Activated naive CD4-positive, alpha-beta T cell treated with anti-CD3 and anti-CD28 coated beads, Interleukin-2, amount 50 U/mL, for 16 hours (primary cell): Measurements from ENCODE around the gene TPRA1.
"Not testable (repeated sequence)": the region's sequence is repeated elsewhere in the genome, so short reads cannot be mapped to it uniquely, and the experiment has no call there.

Experiments used
- DNase-seq: peaks from one replicate; pipeline ENCODE4 v3.0.0-alpha.2; 2020

Gene TPRA1

DNA sequence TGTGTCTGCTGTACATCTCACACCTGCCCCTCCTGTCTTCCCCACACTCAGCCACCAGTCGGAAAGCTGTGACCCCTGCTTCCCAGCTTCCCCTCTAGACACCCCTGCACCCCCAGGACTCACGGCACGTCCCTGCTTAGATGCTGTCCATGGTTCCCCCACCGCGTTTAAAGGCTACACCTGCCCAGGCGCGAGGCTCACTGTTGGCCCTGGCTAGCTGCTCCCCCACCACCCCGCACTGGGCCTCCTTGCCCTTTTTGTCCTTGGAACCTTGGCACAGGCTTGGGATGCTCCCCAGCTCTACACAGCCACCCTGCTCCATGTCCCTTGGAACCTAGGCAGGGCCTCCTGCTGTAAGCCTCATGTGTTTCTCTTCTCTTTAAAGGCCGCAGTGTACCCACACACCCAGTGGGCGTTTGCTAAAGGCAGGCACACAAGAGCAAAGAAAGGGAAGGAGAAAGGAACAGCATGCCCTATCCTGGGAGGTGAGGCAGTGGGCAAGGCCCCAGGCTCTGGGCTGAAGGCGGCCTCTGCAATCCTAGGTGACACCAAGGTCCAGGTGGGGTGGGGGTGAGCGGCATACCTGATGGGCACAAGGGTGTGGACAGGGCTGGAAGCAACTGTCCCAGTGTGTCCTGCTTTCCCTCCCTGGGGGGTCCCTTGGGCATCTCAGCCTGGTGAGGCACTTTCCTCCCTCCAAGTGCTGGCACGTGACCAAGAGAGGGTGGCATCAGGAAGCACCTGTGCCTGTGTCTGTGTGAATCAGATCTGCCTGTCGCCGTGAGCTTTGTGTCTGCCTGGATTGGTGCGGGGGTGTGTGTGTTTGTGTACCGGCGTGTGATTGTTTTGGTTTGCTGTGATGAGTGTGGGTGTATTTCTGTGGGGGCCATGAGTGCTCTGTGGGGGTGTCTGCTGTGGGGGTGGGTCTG is 54.4 kb downstream of the TPRA1 start:
- no peak for DNase-seq

DNA sequence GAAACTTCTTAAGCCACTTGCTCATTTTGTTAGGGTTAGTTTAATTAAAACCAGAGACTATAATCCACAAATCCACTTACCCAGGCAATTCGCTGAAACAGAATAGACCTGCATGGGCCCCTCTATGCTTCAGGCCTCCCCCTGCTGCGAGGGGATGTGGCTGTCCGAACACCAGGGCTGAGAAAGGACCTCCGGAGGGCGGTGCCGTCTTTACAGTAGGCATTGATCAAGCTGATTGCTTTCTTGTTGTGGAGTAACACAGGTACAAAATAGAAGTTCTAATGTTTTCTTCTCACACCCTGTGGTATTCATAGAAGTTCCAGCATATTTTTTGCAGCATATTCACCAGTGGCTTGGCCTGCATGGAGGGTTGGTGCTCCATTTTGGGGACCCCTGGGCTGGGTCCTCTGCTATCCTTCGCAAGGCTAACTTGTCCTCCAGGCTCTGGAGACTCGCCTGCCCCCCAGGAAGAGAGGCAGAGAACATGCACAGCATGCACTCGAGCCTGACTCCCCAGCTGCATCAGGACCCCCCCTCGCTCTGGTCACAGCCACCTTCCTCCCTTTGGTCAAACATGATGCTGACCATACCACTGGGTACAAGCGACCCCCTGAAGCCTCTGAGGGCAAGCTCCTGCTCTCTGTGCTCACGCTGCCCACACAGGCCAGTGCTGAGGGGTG is 55.3 kb downstream of the TPRA1 start:
- DNase-seq: no peak

DNA sequence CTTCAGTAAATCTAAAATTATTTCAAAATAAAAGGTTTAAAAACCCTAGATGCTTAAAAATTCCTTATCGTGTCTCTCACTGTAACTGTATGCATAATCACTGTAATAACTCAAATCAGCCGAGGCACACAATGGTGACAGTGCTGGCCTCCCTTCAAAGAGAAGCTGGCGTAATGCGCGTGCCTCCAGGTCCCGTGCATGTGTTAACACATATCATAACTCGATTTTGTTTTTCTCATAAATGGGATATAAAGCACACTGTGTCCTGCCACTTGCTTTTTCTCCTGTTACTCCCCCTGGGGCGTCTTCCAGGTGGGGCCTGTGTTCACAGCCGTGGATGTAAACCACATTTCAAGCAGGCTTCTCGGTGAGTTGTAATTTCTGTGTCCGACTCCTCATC is 56.0 kb downstream of the TPRA1 start:
- no peak for DNase-seq

DNA sequence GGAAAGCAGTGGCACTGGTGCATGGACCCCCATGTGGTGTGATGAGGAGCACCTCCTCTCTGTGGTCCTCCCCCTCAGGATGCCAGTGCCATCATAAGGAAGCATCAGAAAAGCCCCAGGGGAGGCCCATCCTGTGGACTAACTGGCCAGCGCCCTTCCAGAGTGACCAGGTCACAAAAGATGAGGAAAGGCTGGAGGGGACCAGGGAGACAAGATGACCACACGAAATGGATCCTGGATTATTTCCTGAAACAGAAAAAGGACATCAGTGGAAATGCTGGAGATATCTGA is 56.4 kb downstream of the TPRA1 start:
- DNase-seq: no peak

DNA sequence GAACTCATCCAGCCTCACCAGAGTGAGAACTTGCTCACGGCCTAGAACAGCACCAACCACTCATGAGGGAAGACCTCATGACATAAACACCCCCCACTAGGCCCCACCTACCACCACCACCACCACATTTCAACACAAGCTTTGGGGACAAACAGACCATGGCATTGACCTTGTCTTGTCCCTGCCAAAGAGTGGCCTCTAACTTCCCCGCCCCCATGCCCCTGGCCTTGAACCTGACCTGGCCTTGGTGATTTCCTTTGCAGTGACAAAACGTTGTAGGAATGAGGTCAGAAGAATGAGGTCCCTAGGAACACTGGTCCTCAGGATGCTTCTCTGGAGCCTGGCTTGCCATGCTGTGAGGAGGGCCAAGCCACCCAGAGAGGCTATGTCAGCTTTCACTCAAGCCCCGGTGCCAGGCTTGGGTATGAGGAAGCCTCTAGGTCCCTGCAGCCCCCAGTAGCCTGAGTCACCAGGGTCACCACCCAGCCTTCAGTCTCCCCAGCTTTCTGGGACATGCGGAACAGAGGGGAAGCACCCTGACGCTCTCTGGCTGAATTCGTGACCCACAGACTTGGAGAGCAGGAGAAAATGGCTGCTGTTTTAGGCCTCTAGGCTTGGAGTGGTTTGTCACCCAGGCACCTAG is 57.9 kb downstream of the TPRA1 start:
- DNase-seq: no peak

DNA sequence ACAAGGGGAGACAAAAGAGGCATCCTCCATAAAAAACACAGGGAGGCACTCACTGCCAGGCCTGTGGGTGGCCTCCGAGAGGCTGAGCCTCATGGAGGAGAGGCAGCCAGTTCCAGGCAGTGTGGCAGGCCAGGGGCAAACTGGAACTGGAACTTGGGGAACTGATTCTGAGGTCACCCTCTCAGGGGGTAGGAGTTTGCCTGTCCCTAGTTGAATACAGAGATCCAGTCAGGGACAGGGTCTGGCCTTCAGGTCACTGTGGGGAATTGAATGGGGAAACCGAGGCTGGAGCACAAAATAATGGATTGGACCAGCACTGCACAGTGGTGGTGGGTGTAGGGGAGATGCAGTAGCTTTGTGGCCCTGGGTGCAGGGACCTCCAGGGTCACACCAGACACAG is 58.7 kb downstream of the TPRA1 start:
- DNase-seq: no peak

DNA sequence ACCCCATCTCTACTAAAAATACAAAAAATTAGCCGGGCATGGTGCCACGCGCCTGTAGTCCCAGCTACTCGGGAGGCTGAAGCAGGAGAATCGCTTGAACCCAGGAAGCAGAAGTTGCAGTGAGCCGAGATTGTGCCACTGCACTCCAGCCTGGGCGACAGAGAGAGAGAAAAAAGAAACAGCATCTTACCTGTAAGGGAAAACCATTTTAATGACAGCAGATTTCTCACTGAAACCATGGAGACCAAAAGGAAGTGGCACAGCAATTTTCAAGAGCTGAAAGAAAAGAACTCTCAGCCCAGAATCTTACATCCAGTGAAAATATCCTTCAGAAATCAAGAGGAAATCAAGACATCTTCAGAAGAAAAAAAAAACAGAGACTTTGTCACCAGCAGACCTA is 59.7 kb downstream of the TPRA1 start:
- DNase-seq: not testable (repeated sequence)

DNA sequence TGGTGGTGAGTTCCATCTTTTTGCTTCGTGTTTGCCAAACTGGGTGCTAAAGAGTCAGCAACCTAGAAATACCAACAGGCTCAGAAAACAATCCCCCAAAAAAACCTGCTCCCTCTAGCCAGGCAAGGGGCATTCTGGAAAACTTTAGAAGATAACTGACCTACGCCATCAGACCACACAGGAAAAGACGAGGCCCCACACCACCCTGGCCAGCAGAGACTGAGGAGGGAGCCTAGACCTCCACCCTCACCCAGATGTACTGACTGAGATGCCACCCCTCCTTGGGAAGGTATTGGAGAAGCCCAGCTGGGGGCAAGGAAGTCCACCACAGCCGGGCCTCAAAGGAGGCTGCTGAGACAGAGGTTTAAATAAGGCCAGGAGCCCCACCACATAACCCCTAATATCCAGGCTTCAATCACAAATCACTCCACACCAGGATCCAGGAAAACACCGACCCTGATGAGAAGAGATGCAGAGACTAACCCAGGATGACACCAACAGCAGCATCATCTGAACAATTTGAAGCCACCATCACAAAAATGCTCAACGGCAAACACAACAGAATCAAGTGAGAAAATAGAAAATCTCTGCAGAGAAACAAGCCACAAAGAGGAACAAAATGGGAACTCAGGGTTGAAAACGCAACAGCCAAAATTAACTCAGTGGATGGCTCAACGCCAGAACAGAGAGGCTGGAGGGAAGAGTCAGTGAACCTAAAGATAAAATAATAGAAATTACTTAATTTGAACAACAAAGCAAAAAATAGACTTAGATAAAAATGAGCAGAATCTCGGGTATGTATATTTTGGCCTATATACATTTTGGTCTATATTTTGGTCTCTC is 61.0 kb downstream of the TPRA1 start:
- no peak for DNase-seq

DNA sequence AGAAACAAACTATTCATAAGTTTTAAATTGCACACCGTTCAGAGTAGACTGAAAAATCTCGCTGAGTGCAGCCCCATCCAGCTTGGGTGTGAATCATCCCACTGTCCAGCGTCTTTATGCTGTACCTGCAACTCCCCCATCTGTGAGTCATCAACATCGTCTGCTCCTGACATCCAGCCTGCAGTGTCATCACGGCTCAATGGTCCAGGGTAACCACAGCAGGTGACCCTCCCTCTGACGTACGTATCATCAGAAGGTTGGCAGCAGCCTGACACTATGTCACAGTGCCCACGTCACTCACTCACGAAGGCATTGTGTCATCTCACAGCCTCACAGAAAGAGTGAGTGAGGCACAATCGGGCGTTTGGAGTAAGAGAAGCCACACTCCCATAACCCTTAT is 65.2 kb downstream of the TPRA1 start:
- DNase-seq: no peak

DNA sequence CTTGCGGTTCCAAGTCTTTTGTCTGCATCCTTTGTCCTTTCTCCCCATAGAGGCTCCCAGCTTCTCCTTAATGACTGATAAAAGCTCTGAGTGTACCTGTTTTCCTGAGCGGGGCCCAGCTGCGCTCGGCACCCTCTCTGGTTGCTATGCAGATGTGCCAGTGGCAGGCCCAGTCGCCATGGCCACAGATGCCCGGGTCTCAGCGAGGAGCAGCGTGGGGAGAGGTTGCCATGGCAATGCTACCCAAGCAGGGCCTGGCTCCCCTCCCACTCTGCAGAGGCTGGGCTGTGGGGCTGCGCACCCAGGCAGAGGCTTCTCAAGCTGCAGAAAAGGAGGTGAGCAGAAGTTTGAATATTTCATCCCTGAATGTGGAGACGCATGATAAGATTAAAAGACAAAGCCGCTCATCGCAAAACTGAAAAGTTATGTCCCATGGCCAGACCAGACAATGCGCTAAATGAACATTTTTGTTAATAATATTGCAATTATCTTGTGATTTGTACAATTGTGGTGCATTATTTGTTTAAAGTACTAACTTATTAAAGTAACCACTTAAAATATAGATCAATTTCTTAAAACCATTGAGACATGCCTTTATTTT is 66.1 kb downstream of the TPRA1 start:
- no peak for DNase-seq
